NOMO-1 treated with DMSO at 0.1 percent for 48 hours (cell line): ENCODE data around the gene SLC25A24.
"Not testable (repeated sequence)": the region's sequence is repeated elsewhere in the genome, so short reads cannot be mapped to it uniquely, and the experiment has no call there.

ENCODE experiments used
- DNase-seq: peaks from one replicate; lab custom pipeline; 2025; ENCODE audit not compliant: unreplicated experiment; lab: John Stamatoyannopoulos, UW

Gene SLC25A24

GRCh38 chr1:108199201-108199691 is 897 bp downstream of the SLC25A24 start:
- peak; percentile 26 for DNase-seq

- no peak for DNase-seq
Observed at GRCh38 chr1:108194051-108194450, 6.1 kb downstream of the SLC25A24 start.

- no peak for DNase-seq
Observed at GRCh38 chr1:108193333-108193732, 6.8 kb downstream of the SLC25A24 start.

- DNase-seq: no peak
Observed at GRCh38 chr1:108192581-108192980, 7.6 kb downstream of the SLC25A24 start.

- DNase-seq: no peak
Observed at GRCh38 chr1:108190686-108191416, 9.3 kb downstream of the SLC25A24 start.

GRCh38 chr1:108190001-108190634 is 10.0 kb downstream of the SLC25A24 start:
- no peak for DNase-seq

GRCh38 chr1:108188801-108189200 is 11.3 kb downstream of the SLC25A24 start:
- DNase-seq: no peak

- DNase-seq: peak; percentile 10
Observed at GRCh38 chr1:108182959-108183700, 17.0 kb downstream of the SLC25A24 start.

GRCh38 chr1:108179018-108179417 is 21.1 kb downstream of the SLC25A24 start:
- DNase-seq: no peak

- DNase-seq: not testable (repeated sequence)
Observed at GRCh38 chr1:108162409-108162808, 37.7 kb downstream of the SLC25A24 start.

- DNase-seq: not testable (repeated sequence)
Observed at GRCh38 chr1:108159951-108160350, 40.2 kb downstream of the SLC25A24 start.

GRCh38 chr1:108158893-108159453 is 41.2 kb downstream of the SLC25A24 start:
- no peak for DNase-seq

- no peak for DNase-seq
Observed at GRCh38 chr1:108154314-108154713, 45.8 kb downstream of the SLC25A24 start.

- DNase-seq: no peak
Observed at GRCh38 chr1:108152782-108153222, 47.3 kb downstream of the SLC25A24 start.

- no peak for DNase-seq
Observed at GRCh38 chr1:108151548-108151947, 48.6 kb downstream of the SLC25A24 start.

GRCh38 chr1:108149796-108150467 is 50.2 kb downstream of the SLC25A24 start:
- no peak for DNase-seq

- not testable (repeated sequence) for DNase-seq
Observed at GRCh38 chr1:108144569-108144968, 55.6 kb downstream of the SLC25A24 start.

GRCh38 chr1:108142773-108143394 is 57.3 kb downstream of the SLC25A24 start:
- DNase-seq: no peak

GRCh38 chr1:108142258-108142657 is 57.9 kb downstream of the SLC25A24 start:
- DNase-seq: no peak

GRCh38 chr1:108141621-108142020 is 58.5 kb downstream of the SLC25A24 start:
- peak; percentile 95 for DNase-seq
